HuH-7 (cell line): ENCODE data around the gene IL12A.

Source experiments
- DNase-seq: peaks from one replicate; pipeline ENCODE4 v3.0.0; 2011; ENCODE audit warnings: low spot score

The IL12A gene

GRCh38 chr3:160027541-160028195 lies 39.0 kb downstream of the IL12A start:
- DNase-seq, result no peak

- DNase-seq, result no peak
Observed at GRCh38 chr3:160035757-160036156, 47.1 kb downstream of the IL12A start.

DNA sequence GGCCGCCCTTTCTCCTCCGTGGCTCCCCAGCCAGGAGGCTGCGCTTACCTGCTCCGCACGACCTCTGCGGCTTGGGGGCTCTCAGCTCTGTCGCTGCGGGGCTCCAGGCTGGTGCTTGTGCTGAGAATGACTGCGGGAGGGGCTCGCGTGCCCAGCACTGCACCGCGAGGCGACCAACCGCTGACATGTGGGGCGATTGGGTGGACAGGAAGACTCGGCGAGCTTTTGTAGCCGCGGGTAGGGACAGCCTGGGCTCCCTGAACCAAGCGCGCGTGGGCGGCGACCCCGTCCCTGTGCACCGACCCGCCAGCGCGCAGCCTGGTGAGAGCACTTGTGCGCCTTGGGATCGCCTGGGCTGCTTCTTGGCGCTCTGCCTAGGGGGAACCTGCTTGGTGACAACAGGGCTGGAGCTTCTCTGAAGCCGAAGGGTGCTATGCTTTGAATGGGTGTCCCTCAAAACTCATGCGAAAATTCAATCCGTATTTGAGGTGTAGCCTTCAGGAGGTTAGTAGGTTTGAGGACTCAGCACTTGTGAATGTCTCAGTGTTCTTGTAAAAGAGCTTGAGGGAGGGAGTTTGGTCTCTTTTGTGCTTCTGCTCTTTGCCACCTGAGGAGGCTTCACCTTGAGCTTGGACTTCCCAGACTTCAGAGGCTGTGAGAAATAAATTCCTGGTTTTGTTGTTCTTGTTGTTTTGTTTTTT lies 50.4 kb downstream of the IL12A start:
- no peak for DNase-seq

DNA sequence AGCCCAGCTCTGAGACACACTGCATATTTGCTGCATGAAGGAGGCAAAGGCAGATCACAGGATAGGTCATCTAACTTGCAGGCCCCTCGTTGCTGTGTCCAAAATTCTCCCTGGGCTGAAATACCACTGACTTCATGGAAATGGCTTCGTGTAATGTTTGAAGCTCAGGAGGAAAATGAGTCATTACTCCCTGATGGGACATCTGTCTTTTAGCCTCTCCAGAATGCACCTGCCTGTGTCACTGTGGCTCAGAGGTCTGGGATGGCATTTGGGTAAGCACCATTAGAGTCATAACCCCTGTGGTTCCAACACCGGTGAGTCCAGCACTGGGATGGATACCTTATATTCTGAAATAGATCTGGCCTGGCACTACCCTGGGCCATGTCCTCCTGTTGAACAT lies 51.5 kb downstream of the IL12A start:
- no peak for DNase-seq

DNA sequence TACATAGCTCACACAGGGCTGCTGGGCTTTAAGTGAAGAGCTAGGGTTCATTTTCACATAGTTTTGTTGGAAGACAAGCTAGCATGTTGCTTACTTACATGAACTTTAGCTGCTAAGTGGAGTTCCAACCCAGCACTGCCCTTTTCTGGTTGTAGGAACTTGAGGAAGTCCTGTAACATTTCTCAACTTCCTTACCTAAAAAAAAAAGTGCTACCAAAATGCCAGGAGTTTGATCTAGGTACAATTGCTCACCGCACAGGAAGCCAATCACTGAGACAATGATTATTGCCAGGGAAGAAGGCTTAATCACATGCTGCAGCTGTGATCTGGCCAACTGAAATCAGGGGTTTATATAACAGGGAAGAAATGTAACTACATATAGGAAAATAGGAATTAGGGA lies 52.8 kb downstream of the IL12A start:
- DNase-seq, result no peak

DNA sequence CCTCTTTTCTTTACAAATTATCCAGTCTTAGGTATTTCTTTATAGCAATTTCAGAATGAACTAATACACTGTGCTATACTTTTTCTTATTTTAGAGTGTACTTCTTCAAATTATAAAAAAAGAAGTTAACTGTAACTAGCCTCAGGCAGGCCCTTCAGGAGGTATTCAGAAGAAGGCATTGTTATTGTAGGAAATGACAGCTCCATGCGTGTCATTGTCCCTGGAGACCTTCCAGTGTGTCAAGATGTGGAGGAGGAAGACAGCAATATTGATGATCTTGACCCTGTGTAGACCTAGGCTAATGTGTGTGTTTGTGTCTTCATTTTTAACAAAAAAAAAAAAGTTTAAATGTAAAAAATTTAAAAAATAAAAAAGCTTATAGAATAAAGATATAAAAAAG lies 55.5 kb downstream of the IL12A start:
- DNase-seq, result no peak
